Neural progenitor cell (in vitro differentiated cells): ENCODE measurements around the gene IPP.

ENCODE experiments used
- EZH2 ChIP-seq: fragments of 200-600 bp; sonication (generic); IDR thresholded peaks from 2 replicates; pipeline ENCODE4 v1.6.1; 2017; ENCODE audit warnings: antibody characterized with exemption, mild to moderate bottlenecking, moderate library complexity
- EZH2phosphoT487 ChIP-seq: fragments of 200-600 bp; sonication (generic); IDR thresholded peaks from 2 replicates; pipeline ENCODE4 v1.6.1; 2017; ENCODE audit warnings: antibody characterized with exemption
- TF ChIP-seq, protein P1 (sequence below): fragments of 200-600 bp; sonication (generic); IDR thresholded peaks from 2 replicates; pipeline ENCODE4 v1.5.1; 2017; ENCODE audit warnings: antibody characterized with exemption, mild to moderate bottlenecking

DNA sequence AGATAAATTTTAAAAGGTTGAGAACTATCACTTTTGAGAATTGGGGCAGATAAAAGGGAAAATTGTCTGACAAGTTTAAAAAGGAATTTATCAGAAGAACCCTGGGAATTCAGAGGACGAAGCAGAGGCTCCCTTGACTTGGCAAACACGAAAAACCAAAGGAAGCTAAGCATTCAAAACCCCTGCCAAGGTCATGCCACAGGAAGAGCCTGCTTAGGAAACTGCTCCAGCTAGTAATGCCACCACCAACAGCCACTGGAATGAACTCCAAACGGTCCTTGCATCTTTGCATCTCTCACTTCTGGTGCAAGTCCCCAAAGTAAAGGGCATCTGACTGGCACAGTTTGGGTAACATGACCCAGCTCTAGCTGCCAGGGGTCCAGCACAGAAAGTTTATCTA lies 71.3 kb downstream of the IPP start:
- TF ChIP-seq, protein P1, sequence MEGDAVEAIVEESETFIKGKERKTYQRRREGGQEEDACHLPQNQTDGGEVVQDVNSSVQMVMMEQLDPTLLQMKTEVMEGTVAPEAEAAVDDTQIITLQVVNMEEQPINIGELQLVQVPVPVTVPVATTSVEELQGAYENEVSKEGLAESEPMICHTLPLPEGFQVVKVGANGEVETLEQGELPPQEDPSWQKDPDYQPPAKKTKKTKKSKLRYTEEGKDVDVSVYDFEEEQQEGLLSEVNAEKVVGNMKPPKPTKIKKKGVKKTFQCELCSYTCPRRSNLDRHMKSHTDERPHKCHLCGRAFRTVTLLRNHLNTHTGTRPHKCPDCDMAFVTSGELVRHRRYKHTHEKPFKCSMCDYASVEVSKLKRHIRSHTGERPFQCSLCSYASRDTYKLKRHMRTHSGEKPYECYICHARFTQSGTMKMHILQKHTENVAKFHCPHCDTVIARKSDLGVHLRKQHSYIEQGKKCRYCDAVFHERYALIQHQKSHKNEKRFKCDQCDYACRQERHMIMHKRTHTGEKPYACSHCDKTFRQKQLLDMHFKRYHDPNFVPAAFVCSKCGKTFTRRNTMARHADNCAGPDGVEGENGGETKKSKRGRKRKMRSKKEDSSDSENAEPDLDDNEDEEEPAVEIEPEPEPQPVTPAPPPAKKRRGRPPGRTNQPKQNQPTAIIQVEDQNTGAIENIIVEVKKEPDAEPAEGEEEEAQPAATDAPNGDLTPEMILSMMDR = no peak
- TF ChIP-seq EZH2phosphoT487 (no peak), EZH2 (no peak)
